ENCODE data around the gene CNST. TPM values are rescaled to one million over a fixed set of nuclear protein-coding genes. Genes with fewer than 3 reads are reported as not detected.

CNST gene
- total and polyA plus RNA-seq, 9 of the 15 experiments (the other 6 are each of a cell fraction or from before 2014, with no cell fraction given): 17.0 to 55.3 (median 30.8) TPM

DNA sequence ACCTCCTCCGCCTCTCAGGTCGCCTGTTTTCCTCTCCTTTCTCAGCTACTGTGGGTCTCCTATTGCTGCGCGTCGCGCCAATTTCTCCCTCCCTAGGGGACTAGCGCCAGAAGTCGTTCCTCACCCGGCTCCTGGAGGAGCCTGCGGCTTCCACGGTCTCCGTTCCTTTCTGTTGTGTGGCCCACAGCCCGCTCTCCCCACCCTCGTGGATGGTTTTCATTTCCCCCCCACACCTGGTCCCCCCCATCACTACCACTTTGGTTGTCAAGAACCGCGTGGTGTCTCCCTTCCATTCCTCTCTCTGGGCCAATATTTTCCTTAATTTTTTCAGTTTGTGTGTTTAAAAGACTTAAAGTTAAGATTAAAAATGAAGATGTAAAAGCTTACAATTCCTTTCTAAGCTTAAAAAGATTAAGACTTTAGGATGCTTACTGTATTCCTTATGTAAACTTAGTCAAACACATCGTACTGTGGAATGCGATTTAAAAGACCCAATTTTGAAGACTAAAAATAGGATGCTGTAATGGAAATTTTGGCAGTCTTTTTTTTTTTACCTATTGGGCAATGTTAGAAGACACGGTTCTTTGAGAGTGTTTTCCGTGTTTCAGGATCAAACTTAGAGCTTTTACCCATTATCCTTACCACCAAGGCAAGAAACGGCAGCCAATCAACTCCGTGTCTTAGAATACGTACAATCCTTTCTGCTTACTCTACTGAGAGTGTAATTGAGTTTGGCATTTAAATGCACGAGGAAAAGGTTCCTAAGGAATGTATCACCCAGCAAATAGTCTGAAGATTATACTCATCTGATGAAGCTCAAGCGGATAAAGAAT is 773 bp downstream of the CNST start (continued):
- TF ChIP-seq, protein P1, sequence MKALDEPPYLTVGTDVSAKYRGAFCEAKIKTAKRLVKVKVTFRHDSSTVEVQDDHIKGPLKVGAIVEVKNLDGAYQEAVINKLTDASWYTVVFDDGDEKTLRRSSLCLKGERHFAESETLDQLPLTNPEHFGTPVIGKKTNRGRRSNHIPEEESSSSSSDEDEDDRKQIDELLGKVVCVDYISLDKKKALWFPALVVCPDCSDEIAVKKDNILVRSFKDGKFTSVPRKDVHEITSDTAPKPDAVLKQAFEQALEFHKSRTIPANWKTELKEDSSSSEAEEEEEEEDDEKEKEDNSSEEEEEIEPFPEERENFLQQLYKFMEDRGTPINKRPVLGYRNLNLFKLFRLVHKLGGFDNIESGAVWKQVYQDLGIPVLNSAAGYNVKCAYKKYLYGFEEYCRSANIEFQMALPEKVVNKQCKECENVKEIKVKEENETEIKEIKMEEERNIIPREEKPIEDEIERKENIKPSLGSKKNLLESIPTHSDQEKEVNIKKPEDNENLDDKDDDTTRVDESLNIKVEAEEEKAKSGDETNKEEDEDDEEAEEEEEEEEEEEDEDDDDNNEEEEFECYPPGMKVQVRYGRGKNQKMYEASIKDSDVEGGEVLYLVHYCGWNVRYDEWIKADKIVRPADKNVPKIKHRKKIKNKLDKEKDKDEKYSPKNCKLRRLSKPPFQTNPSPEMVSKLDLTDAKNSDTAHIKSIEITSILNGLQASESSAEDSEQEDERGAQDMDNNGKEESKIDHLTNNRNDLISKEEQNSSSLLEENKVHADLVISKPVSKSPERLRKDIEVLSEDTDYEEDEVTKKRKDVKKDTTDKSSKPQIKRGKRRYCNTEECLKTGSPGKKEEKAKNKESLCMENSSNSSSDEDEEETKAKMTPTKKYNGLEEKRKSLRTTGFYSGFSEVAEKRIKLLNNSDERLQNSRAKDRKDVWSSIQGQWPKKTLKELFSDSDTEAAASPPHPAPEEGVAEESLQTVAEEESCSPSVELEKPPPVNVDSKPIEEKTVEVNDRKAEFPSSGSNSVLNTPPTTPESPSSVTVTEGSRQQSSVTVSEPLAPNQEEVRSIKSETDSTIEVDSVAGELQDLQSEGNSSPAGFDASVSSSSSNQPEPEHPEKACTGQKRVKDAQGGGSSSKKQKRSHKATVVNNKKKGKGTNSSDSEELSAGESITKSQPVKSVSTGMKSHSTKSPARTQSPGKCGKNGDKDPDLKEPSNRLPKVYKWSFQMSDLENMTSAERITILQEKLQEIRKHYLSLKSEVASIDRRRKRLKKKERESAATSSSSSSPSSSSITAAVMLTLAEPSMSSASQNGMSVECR (CRISPR knock-in tag; IDR thresholded peaks at IDR 0.05): peak; percentile 3; the same call in 1 of the 2 replicates
- no peak for TF ChIP-seq TFAM (CRISPR knock-in tag; conservative IDR thresholded peaks at IDR 0.05)
- TF ChIP-seq POLR2H (tag; IDR thresholded peaks at IDR 0.05; ENCODE audit: low read depth): no peak; the same call in 1 of the 2 replicates
- peak; percentile 88 for TF ChIP-seq HDAC2 (IDR thresholded peaks at IDR 0.05)
- TF ChIP-seq ZNF121 (CRISPR knock-in tag; conservative IDR thresholded peaks at IDR 0.05): no peak
- no peak for TF ChIP-seq CHD2 (IDR thresholded peaks at IDR 0.05; ENCODE audit: low read depth, low read length)
- TF ChIP-seq FOXK2 (conservative IDR thresholded peaks at IDR 0.05 in 1 of 2, IDR thresholded peaks at IDR 0.05 in 1 of 2; ENCODE audit: low read depth in 2 of 2): peak in 1 of 2 experiments; percentile 49; a peak in 1 of 4 replicates
- TF ChIP-seq SP1 (CRISPR knock-in tag; IDR thresholded peaks at IDR 0.05): 0 out of 2 replicates have a peak, but pooled peaks have one; percentile 10
- 0 out of 2 replicates have a peak, but pooled peaks have one; percentile 24 for TF ChIP-seq ZNF586 (CRISPR knock-in tag; conservative IDR thresholded peaks at IDR 0.05)
- peak; percentile 20; the same call in 1 of the 2 replicates for TF ChIP-seq LEF1 (IDR thresholded peaks at IDR 0.05)
- peak; percentile 31; the same call in 1 of the 2 replicates for TF ChIP-seq GATAD2B (IDR thresholded peaks at IDR 0.05; ENCODE audit: borderline replicate concordance)
- peak; percentile 78 for TF ChIP-seq MYC (IDR thresholded peaks at IDR 0.05; ENCODE audit: low read depth, low read length)
- no peak for TF ChIP-seq MYC (CRISPR knock-in tag; IDR thresholded peaks at IDR 0.05; ENCODE audit: borderline replicate concordance, low read depth)
- no peak for TF ChIP-seq LCOR (CRISPR knock-in tag; IDR thresholded peaks at IDR 0.05)
- TF ChIP-seq POLR2B (IDR thresholded peaks at IDR 0.05; ENCODE audit: low read depth, partially characterized antibody): peak; percentile 32
- 0 out of 2 replicates have a peak, but pooled peaks have one; percentile 28 for TF ChIP-seq MTA2 (IDR thresholded peaks at IDR 0.05; ENCODE audit: low read depth)
- TF ChIP-seq HDAC1 (IDR thresholded peaks at IDR 0.05): peak in 1 of 2 experiments; percentile 85; a peak in 2 of 4 replicates
- TF ChIP-seq TBL1XR1 (IDR thresholded peaks at IDR 0.05; ENCODE audit: low read length in 2 of 2): peak in 1 of 2 experiments; percentile 19; a peak in 1 of 4 replicates
- no peak for TF ChIP-seq DMBX1 (CRISPR knock-in tag; IDR thresholded peaks at IDR 0.05; ENCODE audit: borderline replicate concordance)
- no peak for TF ChIP-seq FUS (optimal IDR thresholded peaks at IDR 0.05; ENCODE audit: low read depth, low read length)
- peak; percentile 28 for TF ChIP-seq POLR2A (conservative IDR thresholded peaks at IDR 0.05)
- no peak; a peak in 1 of 4 replicates for TF ChIP-seq TEAD1 (CRISPR knock-in tag; IDR thresholded peaks at IDR 0.05)
- TF ChIP-seq, protein P2, sequence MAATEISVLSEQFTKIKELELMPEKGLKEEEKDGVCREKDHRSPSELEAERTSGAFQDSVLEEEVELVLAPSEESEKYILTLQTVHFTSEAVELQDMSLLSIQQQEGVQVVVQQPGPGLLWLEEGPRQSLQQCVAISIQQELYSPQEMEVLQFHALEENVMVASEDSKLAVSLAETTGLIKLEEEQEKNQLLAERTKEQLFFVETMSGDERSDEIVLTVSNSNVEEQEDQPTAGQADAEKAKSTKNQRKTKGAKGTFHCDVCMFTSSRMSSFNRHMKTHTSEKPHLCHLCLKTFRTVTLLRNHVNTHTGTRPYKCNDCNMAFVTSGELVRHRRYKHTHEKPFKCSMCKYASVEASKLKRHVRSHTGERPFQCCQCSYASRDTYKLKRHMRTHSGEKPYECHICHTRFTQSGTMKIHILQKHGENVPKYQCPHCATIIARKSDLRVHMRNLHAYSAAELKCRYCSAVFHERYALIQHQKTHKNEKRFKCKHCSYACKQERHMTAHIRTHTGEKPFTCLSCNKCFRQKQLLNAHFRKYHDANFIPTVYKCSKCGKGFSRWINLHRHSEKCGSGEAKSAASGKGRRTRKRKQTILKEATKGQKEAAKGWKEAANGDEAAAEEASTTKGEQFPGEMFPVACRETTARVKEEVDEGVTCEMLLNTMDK (IDR thresholded peaks at IDR 0.05; ENCODE audit: borderline replicate concordance, insufficient read depth, low read depth, low read length, poor library complexity, severe bottlenecking): peak; percentile 21

Data from K562 (cell line).